GM19397 (cell line): ENCODE data around the gene HNRNPA1.
A peak's percentile ranks its signal among the peaks of the same experiment; 100 is the strongest.
"Not testable (repeated sequence)": the region's sequence is repeated elsewhere in the genome, so short reads cannot be mapped to it uniquely, and the experiment has no call there.

Experiments
- ATAC-seq: cut with Tn5 transposase; IDR thresholded peaks from one replicate; pipeline ENCODE4 v1.9.1; 2021; ENCODE audit warnings: mild to moderate bottlenecking, moderate library complexity; ENCODE audit not compliant: unreplicated experiment

The HNRNPA1 gene

DNA sequence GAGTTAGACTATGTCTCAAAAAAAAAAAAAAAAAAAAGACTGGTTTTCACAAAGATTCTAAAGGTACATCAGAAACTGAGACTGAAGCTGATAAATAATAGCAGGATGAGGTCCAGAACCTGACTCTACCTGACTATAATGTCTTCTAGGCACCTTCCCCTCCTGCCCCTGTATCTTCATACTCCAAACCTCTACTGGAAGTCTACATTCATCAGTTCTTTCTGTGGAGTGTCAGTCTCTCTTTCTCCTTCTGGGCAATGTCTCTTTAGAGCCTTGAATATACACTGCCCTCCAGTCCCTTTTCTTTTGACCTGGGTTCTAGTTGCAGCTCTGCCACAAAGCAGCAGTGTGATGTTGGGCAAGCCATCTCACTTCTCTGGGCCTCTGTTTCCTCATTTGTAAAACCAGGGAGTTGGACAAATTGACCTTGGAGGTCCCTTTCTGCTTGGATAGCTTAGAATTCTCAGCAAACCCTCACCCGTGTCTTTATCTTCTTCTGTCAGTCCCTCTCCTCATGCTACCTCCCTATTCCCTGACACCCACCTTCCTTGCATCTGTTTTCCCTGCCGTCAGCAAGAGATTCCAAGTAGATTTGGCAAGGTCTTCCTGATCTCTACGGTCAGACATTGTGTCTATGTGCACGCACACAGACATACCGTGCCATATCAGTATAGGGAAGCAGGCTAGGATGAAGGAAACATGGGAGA lies 16.0 kb downstream of the HNRNPA1 start:
- ATAC-seq = no peak

DNA sequence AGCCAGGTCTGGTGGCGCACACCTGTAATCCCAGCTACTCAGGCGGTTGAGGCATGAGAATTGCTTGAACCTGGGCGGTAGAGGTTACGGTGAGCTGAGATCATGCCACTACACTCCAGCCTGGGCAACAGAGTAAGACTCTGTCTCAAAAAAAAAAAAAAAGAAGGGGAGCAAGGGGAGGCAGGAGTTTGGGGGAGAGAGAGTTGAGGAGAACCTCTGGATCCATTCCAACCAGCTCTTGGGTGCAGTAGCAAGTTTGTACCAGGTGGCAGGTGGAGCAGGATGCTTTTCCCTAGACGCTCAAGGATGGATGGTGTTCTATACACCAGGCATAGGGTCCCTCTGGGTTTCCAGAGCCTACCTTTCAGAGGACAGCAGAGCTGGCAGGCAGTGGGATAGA lies 18.4 kb downstream of the HNRNPA1 start:
- no peak for ATAC-seq

DNA sequence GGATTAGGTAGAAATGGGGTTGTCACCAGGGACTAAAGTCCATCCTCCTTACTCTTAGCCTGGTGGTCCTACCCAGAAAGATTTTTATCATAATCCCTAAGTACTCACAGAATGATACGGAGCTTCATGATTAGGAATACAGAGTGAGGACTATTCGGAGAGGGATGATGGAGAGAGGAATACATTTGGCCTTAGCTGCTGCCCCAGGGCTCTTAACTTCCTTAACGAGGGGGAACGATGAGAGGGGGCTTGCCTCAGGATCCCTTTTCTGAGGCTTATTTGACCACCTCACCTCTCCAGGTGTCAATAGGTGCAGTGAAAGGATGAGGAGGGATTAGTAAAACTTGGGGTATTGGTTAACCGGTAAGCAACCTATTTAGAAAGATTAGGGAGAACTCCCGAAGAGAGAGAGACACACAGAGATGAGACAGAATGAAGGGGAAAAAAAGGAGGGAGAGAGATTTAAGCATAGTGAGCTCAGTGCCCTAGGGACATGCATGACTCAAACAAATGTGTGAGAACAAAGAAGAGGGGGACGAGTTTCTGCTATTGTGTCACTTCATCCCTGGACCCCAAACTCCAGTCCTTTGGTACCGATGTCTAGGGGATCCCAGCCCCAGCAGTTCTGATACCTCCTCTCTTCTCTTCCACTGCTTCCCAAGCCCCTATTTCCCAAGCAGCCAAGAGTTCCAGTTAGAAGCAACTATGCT lies 19.1 kb downstream of the HNRNPA1 start:
- no peak for ATAC-seq

DNA sequence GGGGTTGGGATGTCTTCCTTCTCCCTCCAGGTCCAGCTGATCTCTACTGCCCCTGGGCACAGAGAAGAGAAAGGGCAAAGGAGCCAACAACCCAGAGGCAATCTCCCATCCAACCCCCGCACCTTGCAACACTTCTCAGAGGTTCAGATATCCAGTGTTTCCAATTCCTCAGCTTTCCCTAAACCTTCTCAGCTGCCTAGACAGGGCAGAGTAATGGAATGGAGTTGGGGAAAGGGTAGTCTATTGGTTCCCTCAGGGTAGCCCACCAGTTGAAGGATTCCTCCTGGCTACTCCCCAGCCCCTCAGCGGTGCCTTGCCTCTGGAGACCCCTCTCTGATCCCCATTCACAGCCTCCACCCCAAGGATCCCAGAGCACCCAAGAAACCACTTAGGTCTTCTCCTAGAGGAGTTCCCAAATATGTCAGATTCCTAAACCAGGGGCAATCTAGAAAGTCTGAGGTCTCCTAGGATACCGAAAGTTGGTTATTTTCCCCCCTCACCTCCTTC lies 19.8 kb downstream of the HNRNPA1 start:
- ATAC-seq = no peak

DNA sequence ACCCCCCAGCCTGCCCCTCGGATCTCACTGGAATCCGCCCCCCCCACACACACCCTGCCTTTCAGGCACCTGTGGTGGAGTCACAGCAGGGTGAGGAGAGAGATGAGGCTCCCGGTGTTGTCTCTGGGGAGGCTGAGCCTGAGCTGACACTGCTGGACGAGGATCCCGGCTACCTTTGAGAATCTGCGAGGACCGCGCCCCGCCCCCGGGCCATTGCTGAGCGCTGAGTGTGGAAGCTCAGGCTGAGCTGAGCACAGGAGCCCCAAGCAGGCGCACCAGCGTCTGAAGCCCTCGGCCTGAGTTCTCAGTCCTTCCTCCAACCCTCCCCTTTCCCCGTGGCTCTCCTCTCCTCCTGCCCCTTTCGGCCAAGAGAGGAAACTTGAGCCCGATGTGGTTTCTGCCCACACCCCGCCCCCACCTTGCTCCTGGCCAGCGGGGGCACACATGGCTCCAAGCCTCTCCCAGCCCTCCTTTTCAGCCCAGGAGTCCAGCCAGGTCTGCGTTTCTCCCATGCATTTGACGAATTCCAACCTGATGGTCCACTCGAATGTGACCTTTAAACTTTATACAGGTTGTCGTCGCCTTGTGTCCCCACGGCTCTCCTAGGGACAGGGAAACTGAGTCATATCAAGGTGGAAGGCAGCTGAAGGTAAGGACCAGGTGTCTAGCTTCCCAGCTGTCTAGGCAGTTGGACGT lies 20.4 kb downstream of the HNRNPA1 start, which contains the start of gene NFE2:
NFE2 (minus strand) TSS at position 284 of the 696 bp plus-strand sequence. CDS start 5,767 bp downstream, outside the sequence.
- no peak for ATAC-seq

DNA sequence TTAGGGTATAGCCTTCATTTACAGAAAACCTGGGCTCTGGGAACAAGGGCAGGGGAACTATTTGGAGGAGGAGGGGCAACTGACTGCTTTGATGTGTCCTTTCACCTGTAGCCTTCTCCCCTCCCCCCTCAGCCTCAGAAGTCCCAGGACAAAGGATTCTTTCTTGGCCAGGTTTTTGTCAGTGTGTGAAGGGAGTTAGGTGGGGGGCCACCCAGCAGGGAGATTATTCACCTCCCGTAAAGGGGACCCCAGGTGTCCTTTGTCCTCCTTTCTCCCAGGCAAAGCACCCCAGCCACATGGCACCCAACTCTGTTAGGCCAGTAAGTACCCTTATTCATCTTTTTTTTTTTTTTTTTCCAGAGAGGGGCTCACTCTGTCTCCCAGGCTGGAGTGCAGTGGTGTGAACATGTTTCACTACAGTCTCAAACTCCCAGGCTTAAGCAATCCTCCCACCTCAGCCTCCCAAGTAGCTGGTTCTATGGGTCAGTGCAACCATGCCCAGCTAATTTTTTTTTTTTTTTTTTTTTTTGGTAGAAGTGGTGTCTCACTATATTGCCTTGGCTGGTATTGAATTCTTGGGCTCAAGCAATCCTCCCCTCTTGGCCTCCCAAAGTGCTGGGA lies 21.0 kb downstream of the HNRNPA1 start:
- no peak for ATAC-seq

DNA sequence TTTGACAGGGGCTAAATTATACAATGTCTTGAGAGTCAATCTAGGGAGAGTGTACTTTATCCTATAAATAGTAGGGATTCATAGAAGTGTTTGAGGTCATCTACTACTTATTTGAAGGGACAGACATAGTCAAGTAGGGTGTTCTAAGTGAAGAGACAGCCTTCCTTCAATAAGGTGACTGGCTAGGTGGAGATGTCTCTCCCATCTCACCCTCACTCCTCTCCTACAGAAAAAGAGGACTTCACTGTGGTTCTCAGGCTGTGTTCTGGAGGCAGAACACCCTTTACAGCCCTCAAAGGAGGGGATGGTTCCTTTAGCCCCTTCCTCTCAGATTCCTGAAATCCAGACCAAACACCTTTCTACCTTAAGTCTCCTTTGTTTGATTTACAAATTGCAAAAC lies 23.1 kb downstream of the HNRNPA1 start:
- no peak for ATAC-seq

DNA sequence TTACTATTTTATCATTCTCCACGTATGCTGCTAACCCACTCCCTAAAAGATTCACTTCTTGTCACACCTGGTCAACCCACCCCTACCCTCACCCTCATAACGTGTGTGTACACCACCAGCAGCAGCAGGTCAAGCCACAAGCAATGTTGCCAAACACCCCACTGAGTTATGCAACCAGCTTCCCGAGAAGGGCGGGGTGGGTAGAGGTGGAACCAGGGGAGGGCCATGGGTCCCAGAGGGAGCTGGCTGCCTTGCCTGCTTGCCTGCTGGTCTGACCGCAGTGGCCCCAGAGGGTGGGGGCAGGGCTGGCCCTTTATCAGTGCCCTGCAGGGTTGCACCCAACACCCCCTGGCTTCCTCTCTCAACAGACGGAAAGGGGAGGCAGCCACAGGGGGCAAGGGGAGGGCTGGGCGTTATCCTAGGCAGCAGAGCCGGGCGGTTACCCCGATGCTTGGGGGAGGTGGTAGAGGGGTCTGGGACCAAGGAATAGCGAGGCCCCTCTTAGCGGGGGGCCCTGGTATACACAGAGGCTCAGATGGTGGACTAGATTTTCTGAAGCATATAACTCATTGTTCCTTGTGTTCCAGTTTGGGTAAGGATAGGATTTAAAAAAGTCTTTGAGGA lies 23.8 kb downstream of the HNRNPA1 start:
- ATAC-seq = no peak

DNA sequence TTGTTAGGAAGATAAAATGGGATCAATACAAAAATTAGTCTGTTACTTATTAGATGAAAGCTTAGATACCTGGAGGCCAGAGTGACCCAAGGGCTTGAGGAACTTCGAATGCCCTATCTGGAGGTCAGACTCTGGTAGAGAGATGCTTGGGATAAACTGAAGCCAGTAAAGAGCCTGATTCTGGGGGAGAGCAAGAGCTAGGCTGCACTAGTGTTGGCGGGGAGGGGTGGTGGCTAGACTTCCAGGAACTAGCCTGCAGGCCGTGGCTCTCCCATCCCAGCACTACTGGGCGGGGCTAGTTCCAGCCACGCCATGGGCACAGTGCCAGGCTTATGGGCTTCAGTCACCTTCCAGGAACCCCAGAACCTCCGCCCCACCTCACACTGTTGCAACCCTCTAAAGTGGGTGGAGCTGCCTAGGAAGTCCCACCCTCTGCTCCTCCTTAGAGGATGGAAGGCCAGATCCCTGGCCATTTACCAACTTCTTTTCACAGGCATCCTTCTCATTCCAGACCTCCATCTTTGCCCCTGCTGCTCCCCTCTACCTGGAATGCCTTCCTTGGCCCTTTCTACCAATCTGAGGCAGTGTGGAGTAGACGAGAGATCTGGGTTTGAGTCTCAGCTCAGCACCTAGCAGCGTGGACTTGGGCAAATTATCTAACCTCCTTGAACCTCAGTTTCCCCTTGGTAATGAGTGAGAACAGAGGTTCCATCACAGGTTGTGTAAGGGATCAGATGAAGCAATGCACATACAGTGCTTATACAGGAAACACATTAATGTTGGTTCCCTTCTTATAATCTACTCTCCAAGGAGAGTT lies 26.6 kb downstream of the HNRNPA1 start:
- ATAC-seq = no peak

DNA sequence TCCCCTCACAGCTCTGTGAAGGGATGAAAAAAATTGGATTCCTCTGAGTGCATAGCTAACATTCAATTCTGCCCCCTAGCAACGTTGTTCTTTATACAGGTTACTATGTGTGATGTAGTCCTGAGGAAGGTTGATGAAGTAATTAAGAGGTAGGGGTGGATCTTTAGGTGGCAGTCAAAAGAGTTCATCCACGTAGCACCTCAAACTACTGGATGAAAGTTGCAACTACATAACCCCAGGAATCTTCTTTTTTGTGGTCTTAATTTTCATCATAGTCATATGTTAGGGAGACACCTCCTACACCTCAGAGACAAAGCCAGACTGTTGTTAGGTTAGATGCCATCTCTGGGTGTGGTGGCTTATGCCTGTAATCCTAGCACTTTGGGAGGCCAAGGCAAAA lies 30.5 kb downstream of the HNRNPA1 start:
- ATAC-seq = no peak

DNA sequence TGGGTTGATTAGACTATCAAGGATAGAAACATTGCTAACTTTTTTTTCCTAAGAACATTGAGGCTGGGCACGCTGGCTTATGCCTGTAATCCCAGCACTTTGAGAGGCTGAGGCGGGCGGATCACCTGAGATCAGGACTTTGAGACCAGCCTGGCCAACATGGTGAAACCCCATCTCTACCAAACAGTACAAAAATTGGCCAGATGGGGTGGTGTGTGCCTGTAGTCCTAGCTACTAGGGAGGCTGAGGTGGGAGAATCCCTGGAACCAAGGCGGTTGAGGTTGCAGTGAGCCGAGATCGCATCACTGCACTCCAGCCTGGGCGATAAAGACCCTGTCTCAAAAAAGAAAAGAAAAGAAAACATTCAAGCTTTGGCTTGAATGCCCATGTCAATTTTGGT lies 31.8 kb downstream of the HNRNPA1 start:
- ATAC-seq = not testable (repeated sequence)

DNA sequence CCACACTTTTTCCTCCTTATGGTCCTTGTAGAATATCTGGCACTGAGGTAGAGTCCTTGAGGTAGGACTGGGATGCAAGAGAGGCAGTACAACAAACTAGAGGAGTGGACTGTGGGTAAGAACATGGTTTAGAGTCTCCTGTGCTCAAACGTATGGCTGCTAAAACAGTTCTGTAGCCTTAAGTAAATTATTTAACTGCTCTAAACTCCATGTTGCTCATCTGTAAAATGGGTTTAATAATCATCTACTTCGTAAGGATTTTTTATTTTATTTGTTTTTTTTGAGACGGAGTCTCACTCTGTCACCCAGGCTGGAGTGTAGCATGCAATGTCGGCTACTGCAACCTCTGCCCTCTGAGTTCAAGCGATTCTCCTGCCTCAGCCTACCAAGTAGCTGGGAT lies 40.8 kb downstream of the HNRNPA1 start:
- no peak for ATAC-seq

DNA sequence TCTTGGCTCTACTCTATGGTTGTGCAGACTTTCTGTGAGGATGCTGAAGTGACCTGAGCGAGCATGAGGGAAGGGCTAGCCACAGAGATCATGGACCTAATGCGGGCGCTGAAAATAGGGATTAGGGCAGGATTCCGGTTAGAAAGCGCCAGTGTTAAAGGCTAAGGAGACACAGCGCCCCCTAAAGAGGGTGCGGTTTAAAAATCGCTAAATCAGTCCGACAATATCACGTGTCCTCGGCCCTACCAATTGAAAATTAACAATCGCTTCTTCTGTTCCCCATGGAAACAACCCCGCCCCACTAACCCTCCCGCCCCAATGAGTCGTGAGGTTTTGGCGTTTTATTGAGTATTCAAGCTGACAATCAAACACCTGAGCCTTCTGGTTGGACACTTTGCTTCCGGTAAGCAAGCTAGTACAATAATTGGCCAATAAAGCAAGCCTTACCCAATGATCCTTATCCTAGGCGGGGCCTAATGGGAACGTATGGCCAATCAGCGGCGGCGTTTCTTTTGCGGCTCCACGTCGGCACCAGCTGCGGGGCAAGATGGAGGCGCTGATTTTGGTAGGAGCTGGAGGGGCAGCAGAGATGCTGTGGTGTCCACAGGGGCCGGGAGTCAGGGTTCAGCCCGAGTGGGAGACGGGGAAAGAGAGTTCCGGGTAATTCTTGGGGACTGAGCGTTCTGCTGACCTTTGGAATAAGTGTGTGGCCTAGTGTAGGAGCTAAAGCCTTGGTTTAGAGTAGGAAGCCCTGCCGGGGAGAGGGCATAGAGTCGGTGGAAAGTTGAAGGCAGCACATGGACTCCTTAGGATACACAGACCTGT lies 44.3 kb downstream of the HNRNPA1 start, which contains the start of gene COPZ1:
COPZ1 (plus strand) TSS at position 515 of the 825 bp plus-strand sequence; CDS start at position 548, 33 bp downstream.
- ATAC-seq = peak; percentile 98

DNA sequence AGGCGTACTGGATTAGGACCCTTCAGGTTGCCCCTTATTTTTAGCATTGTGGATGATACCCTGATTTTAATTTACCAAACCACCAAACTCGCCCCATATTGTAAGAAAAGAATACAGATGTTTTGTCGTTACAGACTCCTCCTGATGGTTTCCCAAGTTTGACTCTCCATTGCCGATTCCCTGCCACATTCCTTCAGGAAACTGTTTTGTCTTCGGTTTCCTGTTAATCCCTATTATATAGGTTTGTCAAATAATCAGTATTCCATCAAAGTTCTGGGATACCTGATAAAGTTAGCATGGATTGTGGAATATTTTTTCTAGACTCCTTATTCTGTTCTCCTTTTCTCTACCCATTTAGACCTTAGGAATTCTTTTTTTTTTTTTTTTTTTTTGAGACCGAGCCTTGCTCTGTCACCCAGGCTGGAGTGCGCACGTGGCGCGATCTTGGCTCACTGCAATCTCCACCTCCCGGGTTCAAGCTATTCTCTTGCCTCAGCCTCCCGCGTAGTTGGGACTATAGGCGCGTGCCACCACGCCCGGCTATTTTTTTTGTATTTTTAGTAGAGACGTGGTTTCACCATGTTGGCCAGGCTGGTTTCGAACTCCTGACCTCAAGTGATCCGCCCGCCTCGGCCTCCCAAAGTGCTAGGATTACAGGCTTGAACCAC lies 45.0 kb downstream of the HNRNPA1 start:
- not testable (repeated sequence) for ATAC-seq

DNA sequence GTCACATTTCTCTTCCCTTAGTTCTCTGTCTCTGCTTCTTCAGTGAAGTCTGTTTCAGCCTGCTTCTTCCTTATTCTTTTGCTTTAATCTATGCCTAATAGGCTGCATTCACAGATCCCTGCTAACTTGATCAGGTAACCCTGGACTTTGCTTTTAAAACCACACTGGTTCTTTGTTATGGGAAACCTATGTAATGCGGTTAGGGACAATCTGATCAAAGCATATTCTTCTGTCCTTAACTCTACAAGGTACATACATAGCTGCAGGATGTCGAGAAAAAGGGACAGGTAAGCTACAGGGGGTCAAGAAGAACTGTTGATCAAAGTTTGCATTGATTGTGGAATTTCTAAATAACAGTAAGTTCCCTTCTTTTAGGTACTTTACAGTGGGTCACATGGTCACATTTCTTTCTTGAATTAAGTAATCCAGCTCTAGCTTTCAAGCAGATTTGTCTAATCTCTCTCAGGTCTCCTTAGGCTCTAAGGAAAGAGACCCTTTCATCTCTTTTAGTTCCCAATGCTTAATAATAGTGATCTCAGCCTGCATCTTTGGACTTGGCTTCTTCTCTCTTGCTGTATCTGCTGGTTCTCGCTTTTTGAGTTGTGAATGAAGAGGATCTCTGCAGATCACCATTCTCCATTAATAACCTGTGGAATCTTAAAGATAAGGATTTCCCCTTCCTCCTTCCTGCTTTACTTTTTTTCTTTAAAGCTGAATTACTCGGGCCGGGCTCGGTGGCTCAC lies 48.2 kb downstream of the HNRNPA1 start:
- ATAC-seq = no peak

DNA sequence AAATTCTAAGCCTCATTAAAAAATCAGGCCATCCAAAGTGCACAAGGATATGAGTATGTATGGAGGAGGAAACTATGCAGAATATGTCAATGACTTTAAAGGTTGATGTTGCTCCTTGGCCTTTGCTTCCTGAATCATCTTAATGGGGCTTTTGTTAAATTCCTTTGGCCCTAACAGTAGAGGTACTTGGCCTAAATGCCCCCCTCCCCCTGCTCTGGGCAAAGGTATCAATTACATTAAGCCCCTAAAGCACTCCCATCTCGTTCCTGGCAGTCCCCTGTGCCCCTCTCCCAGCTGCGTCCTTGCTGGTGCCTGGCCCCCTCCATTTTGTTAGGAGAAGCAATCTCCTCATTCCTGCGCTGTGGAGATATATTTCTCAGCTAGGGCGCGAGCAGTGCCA lies 49.2 kb downstream of the HNRNPA1 start:
- ATAC-seq = no peak

DNA sequence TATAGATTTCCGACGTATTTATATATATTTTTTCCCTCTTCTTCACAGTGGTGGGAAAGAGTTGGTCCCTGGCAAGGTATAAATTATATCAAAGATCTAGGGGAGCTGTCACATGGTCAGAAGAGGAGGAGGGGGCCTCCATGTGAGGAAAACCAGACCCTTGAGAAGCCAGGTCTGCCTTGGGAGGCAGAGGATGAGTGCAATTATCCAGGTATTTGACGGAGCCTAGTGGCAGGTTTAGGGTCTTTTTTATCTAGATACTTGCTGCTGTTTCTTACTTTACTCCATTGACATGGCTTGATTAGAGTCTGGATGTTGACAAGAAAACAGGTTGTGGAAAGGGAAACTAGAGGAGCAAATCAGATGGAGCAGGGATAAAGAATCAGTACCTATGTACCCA lies 49.9 kb downstream of the HNRNPA1 start:
- no peak for ATAC-seq

DNA sequence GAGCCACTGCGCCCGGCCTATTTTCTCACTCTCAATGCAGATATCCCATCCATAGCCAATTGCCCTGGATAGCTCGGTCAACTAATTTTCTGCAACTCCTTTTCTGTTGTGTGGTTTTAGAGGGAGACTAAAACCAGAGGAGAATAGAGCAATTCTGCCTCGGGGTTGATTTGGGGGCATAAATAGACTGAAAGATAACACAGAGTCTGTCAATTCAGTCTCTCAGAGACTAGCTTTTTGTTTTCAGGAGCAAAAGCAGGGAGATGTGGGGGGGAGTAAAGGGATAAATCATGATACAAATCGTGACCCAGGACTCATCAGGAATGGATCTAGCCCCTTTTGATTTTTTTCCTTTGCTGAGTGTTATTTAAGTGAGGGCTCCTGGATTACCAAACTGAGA lies 50.9 kb downstream of the HNRNPA1 start:
- no peak for ATAC-seq
